GM19240 (cell line): ENCODE measurements around the gene HNMT.
"Not testable (repeated sequence)": the region's sequence is repeated elsewhere in the genome, so short reads cannot be mapped to it uniquely, and the experiment has no call there.

Source experiments
- DNase-seq: peaks from one replicate; pipeline ENCODE4 v3.0.0; 2011; ENCODE audit warnings: low spot score; ENCODE audit not compliant: insufficient read length

The HNMT gene

DNA sequence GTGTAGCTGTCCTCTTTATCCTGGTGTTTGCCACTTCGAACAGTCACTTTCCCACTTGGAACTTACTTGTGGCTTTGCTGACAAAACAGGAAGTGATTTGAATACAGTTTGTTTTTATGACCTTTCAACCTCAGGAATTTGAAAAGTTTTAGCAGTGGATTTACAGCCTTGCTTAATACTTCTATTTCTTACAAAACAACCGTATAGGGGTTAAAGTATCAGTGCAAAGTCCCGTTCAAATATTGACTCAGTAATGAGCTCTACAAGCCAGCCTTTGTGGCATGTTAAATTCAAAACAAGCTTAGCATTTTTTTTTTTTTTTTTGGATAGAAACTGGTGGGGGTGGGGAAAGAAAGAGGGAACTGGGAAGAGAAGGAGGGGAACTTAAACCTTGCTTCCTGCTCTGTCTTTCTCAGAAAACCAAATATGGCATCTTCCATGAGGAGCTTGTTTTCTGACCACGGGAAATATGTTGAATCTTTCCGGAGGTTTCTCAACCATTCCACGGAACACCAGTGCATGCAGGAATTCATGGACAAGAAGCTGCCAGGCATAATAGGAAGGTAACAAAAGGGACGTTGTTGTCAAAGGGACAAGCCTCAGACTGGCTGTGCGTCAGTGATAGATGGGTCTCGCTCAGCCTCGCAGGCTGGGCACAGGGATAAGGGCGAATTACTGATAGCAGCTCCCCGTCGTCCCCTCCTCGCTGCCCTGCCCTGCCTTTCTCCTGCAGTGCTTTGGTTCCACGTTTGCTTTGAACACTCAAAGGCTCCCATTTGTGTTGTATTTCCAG, at the start of gene HNMT:
Gene HNMT (plus strand): TSS at position 408 of the 793 bp plus-strand sequence. CDS start 19 bp downstream, at position 427.
- DNase-seq = no peak

DNA sequence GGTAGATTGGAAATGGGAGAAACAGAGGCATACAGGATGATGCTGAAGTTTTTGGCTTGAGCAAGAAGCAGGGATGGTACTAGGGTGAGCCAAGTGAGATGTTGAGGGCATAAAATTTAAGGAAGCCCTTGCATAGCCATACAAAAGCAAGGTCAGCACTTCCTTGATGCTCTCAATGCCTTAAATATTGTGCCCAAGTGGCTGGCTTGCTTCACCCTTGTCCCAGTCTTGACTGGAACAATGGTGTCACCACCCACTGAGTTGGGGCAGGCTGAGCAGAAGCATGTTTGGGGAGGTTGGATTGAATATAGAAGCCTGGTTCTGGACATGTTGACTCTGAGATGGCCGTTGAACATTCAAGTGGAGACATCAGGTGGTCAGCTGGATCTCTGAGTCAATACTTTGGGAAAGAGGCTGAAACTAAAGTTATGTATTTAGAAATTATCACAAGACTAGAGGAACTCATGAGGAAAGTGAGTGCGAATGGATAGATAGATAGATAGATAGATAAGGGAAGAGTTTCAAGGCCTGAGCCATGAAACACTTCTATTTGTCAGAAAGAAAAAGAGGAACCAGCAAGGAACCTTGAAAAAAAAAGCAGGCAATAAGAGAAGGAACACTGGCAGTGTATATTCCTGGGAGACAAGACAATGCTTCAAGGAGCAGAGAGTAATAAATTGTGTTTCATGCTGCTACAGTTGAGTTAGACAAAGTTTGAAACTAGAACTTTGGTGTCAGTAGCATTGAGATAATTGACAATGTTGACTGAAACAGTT, 43.0 kb upstream of the HNMT start:
- DNase-seq = no peak

DNA sequence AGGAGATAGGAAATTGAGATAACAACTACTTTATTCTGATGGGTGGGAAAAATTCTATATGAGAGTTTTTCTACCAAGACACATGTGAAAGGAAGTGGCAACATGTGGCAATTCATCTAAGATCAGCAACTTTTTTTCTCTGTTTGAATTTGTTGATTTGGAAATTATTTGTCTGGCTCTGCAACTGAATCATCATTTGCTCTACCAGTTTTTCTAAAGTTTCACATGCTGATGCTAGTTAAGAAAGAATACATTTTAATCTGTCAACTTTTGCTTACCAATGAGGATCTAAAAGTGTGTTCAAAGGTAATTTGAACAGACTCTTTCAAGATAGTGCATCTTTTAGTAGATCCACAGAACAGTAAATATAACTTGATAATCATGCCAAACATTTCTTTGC, 42.1 kb upstream of the HNMT start:
- DNase-seq = not testable (repeated sequence)

DNA sequence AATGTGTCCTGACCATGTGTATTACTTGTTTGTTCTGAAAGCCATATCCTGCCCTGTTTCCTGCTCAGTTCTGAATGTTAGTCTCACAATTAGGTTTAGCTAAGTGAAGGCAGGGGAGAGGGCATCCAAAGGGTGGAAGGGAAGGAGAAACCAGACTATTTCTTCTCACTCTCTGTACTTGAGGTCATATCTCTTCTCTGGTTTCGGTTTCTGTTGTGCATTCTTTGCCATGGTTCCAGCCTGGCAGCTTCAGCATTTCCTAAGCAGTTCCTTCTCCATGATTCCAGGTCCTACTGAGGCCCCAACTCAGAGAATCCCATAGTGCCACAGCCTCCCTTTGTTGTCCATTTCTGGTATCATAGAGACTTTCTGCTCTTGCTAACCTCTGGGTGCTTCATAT, 40.3 kb upstream of the HNMT start:
- DNase-seq = no peak

DNA sequence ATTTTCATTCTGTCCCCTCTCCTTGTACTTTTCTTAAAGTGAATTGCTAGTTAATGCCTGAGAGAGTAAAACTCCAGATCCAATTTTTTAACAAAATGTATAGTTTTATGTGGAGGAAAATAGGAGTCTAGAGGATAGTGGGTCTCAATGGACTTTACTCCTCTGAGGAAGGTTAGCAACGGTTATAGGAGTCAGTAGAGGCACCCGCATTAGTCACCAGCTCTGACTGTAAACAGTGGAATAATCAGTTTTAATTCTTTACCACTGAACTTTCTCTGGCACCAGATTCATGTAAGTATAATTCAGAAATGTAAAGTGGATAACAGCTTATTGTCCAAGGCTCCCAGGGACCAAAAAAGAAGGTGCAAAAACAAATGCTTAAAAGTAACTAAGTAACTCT, 38.7 kb upstream of the HNMT start:
- DNase-seq = no peak

DNA sequence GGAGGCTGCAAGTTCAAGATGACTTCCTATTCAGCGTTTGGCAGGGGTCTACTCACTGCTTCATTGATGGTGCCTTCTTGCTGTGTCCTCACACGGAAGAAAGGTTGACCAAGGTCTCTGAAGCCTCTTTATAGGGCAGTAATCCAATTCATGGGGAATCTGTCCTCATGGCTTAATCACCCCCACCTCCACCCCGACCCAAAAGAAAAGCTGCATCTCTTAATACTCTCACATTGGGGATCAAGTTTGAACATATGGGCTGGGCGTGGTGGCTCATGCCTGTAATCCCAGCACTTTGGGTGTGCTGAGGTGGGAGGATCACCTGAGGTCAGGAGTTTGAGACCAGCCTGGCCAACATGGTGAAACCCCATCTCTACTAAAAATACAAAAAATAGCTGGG, 36.4 kb upstream of the HNMT start:
- no peak for DNase-seq

DNA sequence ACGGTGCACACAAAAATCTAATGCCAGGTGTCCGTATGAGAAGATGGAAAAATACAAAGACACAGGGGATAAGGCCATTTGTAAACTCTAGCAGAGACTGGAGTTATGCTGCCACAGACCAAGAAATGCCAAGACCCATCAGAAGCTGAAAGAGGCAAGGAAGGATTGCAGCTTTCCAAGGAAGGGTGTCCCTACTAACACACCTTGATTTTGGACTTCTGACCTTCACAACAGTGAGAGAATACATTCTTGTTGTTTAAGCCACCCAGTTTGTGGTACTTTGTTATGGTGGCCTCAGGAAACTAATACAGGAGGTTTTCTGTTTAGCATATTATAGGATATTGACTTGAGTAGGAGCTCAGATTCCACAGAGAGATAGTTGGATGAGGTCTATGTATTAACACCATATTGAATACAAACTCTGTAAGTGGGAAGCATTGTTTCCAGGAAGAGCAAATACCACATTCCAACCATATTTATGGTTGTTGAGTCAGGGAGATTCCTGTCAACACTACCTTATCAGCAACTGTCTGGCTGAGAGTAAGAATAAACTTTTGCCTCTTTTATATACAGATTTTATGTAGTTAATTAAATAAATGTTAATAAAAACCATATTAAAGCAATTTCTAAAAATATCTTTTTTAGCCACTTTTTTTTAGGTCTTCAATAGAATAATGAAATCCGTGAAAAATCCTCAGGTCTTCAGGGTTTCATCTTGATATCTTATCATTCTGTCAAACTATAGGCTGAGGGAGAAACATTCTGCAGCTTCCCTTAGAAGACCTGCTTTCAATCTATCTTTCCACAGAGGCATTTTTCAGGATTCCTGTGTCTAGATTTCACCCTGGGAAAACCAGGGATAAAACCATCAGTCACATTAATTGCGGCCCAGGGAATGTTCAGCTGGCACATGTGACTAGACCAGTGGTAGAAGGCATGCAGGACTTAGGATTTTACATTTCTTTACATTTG, 35.4 kb upstream of the HNMT start:
- DNase-seq = no peak

DNA sequence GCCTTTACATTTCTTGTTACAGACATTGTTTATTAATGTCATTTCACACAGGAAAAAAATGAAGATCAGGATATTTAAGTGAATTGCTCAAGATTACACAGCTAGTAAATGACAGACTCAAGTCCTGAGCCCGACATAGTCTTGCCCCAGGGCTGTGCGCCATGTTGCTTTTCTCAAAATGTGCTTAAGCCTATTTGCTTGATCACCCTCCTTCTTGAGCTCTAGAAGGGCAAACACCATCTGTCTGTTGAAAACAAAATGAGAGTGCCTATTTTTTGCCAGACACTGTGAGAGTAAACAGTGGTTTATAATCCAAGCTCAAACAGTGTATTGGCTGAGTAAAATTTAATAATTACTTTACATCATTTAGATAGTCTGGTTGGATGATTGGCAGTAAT, 34.8 kb upstream of the HNMT start:
- DNase-seq = no peak

DNA sequence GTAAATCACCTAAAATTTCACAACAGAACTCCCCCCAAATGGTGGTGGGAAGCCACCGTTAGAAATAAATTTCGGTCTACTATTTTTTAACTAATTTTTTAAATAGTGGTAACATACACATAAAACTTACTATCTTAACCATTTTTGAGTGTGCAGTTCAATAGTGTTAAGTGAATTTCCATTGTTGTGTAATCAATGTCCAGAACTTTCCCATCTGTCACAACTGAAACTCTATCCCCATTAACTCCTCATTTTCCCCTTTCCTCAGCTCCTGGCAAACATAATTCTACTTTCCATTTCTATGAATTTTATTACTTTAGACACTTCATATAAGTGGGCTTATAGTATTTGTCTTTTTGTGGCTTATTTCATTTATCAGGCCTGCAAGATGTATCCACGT, 34.1 kb upstream of the HNMT start:
- no peak for DNase-seq

DNA sequence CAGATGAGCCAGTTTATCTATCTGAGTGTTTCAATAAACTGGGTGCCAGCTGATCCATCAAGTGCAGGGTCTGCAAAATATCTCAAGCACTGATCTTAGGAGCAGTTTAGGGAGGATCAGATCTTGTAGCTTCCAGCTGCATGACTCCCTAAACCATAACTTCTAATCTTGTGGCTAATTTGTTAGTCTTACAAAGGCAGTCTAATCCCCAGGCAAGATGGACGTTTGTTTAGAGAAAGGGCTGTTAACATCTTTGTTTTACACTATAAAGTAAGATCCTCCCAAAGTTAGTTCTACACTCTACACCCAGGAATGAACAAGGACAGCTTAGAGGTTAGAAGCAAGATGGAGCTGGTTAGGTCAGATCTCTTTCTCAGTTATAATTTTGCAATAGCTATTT, 28.7 kb upstream of the HNMT start:
- DNase-seq = no peak

DNA sequence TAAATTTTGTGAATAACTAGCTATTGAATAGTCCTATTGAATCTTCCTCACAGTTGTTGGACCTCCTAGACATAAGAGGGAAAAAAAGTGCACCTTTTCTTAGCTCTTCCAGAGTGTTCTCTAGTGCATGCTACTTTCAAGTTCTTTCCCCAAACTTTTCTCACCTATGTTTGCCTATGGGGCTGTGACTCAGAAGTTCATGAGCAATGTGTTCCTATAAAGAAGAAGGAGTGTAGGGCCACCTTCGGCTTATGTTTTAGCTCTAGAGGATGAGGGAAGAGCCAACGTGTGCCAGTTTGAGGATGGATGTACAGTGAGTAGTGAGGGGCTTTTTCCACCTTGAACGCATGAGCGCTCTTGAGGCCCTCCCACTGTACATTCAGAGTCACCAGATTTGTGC, 27.0 kb upstream of the HNMT start:
- DNase-seq = no peak

DNA sequence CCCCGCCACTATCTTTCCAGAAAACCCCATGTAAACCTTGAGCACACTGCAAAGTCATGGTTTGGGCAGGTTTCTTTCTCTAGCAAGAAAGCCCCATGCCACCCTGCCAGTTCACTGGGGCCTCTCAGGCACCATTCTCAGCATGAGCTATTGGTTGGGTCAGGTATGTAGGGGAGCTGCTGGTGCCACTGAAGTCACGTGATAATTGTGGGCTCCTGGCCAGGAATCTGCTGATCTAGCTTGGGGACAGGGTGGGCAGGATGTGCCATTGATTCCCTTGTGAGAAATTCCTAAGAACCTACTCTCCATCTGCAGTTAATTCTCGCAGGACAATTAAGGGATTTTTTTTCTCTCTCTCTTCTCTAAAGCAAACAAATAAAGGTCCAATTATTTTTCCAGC, 26.5 kb upstream of the HNMT start:
- DNase-seq = no peak

DNA sequence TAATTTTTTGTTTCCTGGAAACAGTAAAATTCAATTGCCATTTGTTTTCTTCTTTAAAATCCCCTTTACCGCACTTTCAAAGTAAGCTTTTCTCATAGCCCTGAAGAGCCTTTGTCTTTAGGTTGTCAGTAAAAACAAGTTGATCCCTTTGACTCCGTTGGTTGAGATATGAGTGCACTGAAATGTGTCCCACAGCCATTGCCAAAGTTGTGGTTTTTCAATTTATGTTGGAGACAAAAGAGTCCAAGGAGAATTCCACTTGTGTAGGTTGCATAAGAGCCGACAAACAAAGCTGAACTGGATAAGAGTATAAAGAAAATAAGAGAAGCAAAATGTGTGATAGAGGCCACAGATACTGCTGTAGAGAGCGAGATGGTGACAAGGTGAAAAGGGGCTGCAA, 26.1 kb upstream of the HNMT start:
- DNase-seq = no peak

DNA sequence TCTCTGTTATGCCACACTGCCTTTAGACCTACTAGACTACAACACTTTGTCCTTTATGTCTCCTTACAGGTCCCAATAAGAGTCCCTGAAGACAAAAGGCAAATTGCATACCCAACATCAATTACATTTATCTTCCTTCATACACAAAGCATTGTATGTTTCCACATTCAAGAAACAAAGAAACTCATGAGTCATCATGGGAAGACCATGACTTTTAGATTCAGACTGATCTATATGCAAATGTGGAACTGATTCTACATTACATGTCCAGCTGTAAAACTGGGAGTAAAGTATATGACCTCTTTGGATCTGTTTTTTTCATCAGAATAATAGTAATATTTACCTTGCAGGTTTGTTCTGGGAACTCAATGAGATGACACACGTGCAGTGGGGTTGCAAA, 25.2 kb upstream of the HNMT start:
- no peak for DNase-seq

DNA sequence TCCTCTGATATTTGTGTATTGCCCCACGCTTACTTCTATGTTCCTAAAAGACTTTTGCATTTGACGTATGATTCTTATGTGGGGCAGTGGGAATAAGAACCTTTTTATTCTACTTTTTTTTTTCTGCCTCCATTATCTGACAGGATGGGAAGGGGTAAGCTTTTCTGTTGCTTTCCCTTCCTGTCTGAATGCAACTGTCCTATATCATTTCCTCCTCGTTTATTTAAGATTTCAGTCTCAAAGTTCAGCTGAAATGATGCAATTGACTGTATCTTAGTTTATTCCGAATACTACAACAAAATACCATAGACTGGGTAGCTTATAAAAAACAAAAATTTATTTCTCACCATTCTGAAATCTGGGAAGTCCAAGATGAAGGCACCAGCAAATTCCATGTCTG, 24.1 kb upstream of the HNMT start:
- DNase-seq = no peak

DNA sequence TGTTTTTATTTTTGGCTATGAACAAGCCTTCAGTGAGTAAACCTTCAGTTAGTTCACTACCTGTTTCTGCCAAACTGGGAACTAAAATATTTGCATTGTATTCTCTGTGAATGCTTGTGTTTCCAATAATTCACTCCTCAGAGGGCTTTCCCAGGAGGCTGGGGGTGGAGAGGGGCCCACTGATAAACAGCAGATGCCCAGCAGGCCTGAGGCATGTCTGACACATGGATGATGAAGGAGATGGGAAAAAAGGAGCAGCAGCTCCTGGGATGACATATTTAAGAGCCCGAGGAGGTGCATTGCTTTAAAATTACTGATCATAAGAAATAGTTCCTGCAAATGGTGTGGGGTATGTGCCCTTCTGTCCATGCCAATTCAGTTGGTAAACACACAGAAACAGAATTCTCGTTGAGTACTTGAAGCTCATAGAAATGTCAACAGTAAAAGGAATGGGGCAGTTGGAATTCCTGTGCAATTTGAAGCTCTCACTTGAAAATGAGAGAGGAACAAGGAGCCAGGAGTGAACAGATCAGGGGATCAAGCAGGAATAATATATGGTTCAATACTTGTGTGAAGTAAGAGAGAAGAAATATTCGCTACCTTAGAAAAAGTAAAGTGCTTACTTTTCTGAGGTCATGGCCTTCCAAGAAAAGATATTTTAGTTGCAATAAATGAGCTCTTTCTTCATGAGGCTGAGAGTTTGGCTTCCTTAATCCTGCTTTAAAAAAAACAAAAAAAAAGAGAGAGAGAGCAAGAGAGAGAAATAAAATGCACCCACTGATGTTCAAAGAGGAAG, 22.0 kb upstream of the HNMT start:
- no peak for DNase-seq

DNA sequence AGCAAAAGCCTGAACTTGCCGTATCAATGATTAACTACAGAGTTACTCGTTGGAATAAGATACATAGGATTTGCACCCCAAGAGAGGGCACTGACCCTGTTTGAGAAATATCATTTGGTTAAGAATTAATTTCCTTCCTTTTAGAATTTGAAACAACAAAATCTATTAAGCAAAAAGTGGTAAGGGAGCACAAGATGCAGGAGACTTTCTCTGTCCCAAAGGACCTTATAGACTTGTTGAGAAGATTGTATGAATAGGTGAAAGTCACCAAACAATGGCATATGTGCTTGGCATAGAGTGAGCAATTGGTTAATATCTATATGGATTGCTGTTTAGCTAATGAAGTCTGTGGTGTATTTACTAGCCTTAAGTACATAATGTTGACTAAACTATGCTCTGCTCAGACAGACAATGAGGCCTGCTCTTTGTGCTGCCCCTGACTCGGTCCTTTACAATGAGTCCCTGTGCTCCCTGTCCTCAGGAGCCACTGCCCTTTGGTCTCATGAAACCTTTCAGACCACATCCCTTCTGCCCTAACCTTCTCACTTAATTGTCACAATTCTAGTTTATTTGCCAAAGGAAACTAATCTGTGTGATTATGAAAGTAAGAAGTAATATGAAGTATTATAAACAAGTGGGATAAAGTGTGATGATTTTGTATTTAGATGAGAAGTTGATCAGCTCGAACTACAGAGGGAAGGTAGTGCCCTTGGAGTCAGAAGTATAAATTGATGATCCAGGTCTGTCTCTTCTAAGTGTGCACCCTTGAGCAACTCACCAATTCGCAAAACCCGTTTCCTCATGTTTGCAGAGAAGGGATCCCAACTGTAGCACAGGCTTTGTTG, 21.2 kb upstream of the HNMT start:
- no peak for DNase-seq

DNA sequence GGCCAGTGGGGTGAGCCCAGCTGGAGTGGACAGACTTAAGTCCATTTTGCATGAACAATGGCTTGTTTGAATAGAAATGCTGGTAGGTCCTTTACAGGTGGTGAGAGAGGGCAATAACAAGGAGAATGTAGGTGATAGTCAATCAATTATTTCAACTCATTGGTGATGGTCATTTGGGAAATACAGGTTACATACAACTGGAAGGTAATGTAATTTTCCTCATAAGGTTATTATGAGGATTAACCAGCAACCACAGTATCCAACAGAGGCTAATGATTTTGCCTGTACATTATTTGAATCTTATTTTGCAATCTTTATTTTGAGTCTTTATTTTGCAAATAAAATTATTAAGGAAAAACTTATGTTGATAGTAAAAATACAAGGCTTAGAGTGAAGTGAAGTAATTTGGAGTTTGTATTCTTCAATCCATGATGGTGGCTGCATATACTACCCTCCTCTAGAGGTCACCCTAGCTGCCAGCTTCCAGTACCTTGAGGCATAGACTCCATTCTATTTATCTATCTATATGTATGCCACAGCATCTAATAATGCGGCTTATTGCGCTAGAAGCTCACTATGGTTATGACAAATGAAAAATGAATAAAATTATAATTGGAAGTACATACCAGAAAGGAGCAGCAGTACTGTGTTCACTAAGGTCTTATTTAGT, 20.5 kb upstream of the HNMT start:
- no peak for DNase-seq

DNA sequence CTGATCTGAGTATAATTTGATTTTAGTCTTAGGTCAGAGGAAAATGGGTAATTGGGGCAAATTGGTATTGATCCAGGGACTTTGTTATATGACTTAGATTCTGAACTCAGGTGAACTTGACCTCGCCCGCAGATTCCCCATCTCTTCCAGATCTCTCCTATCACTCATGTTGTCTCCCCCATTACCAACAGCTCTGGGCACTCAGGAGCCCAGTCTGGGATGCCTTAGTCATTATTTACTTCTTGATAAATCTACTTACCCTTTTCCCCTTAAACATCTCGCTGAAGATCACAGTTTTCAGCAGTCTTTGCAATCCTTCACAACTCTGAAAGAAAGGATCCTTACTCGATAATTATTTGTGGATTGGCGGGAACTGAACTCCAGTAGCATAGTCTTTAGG, 19.6 kb upstream of the HNMT start:
- DNase-seq = no peak
